GM18861 (cell line): Measurements from ENCODE around the gene PI4K2B.
"Not testable (repeated sequence)": the region's sequence is repeated elsewhere in the genome, so short reads cannot be mapped to it uniquely, and the experiment has no call there.

ENCODE experiments used
- ATAC-seq: cut with Tn5 transposase; IDR thresholded peaks from one replicate; pipeline ENCODE4 v1.9.1; 2021; ENCODE audit not compliant: unreplicated experiment

PI4K2B gene

DNA sequence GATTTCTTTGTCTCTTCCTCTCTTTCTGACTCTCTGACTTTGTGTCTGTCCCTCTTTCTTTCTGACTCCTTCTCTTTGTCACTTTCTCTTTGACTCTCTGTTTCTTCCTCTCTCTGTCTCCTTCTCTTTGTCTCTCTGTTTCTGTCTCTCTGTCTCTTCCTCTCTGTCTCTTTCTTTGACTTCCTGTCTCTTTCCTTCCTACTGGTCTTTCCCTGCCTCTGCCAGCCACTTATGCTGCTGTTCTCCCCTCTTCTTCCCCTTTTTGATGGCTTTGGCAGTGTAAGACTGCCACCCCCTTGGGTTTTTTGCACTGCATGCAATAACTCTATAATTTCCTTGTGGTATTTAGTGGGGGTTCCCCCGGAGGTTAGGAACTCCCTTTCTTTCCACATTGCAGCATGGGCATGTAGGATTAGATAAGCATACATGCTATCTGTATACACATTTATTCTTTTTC is 6.9 kb downstream of the PI4K2B start:
- not testable (repeated sequence) for ATAC-seq

DNA sequence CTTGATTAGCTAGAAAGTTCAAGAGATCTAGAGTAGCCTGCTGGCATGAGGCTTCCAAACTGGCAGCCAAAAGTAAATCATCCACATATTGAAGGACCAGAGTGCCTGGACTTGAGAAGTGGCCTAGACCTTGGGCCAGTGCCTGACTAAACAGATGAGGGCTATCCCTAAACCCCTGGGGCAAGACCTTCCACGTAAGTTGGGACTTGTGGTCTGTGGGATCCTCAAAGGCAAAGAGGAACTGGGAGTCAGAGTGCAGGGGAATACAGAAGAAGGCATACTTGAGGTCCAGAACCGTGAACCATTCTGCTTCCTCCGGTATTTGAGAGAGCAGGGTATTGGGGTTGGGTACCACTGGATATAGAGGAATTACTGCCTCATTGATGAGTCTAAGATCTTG is 8.4 kb downstream of the PI4K2B start:
- not testable (repeated sequence) for ATAC-seq

DNA sequence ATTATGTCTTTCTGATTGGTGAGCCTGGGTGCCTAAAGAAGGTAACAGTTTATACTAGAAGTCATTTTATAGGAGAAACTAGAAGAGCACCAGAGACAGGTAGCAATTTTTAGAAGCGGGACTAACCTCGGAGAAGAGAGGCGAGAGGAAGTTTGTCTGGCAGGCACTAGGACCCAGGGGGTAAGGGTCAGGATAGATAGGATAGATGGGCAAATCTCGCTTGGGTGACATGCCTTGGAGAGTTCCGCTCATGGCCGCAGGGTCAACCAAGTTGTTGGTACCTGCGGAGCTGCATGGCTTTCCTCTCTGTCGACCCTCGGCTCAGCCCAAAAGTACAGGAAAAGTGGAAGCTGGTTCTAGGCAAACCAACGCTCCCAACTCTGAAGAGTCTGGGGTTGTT is 11.3 kb downstream of the PI4K2B start:
- ATAC-seq = no peak

DNA sequence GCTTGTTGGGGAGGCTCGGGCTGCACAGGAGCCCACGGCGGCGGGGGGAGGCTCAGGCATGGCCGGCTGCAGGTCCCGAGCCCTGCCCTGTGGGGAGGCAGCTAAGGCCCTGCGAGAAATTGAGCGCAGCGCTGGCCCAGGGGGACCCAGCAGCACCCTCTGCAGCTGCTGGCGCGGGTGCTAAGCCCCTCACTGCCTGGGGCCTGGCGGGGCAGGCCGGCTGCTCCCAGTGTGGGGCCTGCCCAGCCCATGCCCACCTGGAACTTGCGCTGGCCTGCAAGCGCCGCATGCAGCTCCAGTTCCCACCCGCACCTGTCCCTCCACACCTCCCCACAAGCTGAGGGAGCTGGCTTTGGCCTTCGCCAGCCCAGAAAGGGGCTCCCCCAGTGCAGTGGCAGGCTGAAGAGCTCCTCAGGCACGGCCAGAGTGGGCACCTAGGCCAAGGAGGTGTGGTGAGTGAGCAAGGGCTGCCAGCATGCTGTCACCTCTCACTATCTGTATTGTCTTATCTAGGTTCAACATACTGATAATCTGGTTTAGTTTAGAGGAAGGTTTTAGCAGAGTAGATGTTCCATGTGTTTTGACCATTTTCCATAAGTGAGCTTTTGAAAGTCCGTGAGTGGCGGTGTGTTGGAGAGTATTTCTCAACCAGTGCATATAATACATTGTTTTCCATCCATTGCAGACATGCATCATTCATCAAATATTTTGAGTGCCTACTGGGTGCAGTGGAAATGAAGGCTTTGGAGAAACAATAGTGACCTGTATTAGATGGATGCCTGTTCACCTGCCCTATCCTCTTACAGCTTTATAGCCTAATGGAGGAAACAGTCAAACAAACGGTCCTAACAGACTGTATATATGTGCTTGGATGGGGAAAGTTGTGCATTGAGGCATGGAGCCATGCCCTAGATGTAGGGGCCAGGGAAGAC is 13.1 kb downstream of the PI4K2B start:
- ATAC-seq = no peak

DNA sequence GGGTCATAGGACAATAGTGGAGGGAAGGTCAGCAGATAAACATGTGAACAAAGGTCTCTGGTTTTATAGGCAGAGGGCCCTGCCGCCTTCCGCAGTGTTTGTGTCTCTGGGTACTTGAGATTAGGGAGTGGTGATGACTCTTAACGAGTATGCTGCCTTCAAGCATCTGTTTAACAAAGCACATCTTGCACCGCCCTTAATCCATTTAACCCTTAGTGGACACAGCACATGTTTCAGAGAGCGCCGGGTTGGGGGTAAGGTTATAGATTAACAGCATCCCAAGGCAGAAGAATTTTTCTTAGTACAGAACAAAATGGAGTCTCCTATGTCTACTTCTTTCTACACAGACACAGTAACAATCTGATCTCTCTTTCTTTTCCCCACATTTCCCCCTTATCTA is 15.0 kb downstream of the PI4K2B start:
- ATAC-seq = not testable (repeated sequence)

DNA sequence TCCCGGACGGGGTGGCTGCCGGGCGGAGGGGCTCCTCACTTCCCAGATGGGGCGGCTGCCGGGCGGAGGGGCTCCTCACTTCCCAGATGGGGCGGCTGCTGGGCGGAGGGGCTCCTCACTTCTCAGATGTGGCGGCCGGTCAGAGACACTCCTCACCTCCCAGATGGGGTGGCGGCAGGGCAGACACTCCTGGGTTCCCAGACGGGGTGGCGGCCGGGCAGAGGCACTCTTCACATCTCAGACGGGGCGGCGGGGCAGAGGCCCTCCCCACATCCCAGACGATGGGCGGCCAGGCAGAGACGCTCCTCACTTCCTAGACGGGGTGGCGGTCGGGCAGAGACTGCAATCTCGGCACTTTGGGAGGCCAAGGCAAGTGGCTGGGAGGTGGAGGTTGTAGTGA is 15.7 kb downstream of the PI4K2B start:
- not testable (repeated sequence) for ATAC-seq

DNA sequence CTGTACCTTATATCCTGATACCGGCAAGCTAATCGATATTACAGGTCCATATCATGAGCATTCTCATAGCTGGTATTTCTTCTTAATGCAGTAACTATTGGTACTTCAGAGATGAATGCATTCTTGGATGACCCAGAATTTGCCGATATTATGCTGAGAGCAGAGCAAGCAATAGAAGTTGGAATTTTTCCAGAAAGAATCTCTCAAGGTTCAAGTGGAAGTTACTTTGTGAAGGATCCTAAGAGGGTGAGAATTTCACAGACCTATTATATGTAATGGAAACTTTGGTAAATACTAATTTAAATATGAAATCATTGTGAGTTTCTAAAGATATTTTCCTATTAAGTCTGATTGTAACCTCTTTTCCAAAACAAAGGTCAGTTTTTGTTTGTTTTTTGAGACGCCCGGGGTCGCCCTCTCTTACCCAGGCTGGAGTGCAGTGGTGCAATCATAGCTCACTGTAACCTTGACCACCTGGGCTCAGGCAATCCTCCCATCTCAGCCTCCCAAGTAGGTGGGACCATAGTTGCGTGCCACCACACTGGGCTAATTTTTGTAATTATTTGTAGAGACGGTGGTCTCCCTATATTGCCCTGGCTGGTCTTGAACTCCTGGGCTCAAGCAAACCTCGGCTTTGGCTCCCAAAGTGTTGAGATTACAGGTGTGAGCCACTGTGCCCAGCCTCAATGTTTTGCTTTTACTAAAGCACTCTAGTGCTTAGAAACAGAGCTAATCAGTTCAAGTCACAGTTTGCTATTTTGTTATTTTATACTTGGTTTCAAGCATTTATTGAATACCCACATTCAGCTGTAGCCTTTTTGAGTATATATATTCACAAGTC is 18.6 kb downstream of the PI4K2B start:
- no peak for ATAC-seq

DNA sequence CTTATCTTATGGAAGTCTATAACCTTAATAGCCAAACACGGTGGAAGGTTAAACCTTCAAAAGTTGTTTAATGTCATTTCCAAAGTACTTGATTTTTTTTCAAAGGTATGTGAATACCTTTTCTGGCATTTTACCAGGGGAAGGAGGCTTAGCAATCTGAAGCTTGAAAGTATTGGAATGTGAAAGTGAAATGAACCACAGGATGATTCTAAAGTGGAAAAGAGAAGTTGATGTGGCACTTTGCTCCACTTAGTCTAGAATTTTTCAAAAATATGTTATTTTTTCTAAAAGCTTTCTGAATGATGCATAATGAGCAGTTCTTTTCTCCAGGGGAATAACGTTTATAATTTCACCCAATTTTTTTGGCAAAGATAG is 19.2 kb downstream of the PI4K2B start:
- ATAC-seq = no peak

DNA sequence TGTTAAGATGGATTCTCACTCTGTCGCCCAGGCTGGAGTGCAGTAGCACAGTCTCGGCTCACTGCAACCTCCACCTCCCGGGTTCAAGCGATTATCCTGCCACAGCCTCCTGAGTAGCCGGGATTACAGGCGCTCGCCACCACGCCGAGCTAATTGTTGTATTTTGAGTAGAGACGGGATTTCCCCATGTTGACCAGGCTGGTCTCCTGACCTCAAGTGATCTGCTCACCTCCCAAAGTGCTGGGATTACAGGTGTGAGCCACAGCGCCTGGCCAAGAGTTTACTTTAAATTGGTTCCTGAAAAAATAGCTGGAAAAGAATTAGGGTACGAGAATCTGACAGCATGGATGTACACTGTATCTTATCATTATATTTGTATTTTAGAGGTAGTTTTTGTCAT is 20.0 kb downstream of the PI4K2B start:
- ATAC-seq = not testable (repeated sequence)

DNA sequence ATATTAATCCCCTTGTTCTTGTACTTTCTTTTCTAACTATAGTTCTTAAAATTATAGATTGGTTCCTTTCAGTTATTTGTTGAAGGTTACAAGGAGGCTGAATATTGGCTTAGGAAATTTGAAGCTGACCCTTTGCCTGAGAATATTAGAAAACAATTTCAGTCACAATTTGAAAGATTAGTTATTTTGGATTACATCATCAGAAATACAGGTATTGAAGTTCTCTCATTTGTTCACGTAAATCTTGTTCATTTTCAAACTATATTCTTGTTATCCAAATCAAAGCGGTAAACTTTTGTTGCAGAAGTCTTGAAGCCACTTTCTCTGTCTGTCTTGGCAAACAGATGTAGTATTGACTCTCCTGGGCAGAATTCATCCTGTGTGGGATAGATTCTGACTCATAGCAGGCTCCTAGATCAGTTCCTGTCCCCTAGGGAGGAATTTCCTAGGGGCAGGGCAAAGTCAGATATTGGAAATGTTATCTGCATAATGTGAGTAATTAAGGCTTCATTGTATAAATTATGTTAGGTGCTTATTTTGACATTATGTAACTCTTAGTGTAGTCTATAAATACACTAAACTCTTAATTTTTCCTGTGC is 25.2 kb downstream of the PI4K2B start:
- ATAC-seq = no peak

DNA sequence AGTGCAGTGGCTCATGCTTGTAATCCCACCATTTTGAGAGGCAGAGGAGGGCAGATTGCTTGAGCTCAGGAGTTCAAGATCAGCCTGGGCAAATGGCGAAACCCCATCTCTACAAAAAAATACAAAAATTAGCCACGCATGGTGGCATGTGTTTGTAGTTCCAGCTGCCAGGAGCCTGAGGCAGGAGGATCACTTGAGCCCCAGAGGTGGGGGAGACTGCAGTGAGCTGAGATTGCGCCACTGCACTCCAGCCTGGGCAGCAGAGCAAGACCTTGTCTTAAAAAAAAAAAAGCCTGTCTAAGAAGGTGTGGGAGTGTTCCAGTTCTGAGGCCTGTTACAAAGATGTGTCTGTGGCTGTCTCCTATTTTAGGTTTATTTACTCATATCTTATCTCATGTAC is 38.0 kb downstream of the PI4K2B start:
- ATAC-seq = no peak

DNA sequence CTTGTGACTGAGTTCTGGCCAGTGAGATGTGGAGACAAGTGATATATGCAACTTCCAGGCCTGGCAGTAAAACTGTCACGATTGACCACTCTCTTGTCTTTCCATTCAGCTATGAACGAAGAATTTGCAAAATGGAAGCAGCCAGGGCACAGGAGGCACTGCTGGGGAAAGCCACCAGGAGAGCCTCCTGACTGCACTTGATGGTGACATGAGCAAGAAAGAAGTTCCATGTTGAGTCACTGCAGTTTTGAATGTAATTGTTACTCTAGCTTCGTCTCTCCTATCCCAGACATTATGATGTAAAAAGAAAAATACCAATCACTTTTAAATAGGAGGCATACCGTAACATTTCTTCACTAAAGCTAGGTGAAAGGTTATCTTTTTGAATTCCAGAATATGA is 46.4 kb downstream of the PI4K2B start:
- ATAC-seq = no peak

DNA sequence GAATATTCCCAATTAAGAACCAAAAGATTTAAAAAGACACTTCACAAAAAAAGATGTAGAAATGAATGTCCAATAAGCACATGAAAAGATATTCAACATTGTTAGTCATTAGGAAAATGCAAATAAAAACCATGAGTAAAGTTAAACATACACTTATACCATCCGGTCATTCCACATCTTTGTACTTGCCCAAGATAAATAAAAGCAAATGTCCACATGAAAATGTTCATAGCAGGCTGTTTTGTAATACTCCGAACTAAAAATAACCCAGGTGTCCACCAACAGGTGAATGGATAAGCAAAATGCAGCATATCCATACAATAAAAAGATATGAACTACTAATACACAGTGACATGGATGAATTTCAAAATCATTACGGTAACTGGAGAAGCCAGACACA is 50.1 kb downstream of the PI4K2B start:
- no peak for ATAC-seq

DNA sequence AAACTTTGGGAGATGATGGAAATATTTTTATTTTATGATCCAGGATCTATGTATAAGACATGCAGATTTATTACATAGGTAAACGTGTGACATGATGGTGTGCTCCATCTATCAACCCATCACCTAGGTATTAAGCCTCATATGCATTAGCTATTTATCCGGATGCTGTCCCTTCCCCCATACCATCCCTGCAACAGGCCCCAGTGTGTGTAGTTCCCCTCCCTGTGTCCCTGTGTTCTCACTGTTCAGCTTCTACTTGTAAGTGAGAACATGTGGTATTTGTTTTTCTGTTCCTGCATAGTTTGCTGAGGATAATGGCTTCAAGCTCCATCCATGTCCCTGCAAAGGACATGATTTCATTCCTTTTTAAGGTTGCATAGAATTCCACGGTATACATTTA is 50.6 kb downstream of the PI4K2B start:
- ATAC-seq = no peak

DNA sequence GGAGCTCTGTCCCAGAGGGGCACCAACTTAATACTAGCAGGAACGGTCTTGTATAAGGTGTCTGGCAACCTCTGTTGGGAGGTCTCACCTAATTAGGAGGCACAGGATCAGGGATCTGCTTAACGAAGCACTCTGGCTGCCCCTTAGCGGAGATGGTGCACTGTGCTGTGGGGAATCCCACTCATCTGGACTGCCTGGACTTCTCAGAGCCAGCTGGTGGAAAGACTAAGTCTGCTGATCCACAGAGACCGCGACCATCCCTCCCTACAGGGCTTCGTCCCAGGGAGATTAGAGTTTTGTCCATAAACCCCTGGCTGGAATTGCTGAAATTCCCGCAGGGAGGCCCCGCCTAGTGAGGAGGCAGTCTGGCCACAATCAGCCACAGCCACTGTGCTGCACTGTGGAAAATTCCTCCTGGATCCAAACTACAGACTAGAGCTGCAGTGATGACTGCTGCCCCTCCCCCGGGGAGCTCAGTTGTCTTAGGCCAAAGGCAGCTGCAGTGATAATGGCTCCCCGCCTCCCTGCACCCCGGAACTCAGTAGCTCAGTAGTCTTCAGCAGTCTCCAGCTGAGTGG is 56.7 kb downstream of the PI4K2B start:
- no peak for ATAC-seq

DNA sequence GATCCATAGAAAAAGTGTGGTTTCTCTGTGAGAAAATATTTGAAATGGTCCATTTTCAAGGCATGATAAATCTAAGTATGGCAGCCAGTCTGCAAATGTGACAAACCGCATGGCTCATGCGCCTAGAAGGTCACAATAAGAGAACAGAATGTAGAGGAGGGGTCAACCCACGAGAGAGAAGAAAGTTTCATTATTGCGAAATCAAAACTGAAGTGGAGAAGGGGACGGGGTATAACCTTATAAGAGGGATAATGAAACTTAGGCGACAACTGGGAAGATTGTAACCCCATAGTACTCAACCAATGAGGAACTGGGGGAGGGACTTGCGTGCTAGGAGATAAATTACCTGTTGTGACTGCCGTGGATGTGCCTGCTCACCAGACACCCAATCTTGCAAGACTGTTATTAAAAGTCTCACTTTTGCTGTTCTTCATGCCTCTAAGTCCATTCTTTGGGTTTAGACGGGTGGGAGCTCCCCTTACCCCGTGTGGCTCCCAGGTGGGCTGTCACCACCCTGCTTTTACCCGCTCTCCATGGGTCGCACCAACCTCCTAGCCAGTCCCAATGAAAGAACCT is 57.4 kb downstream of the PI4K2B start:
- ATAC-seq = no peak

DNA sequence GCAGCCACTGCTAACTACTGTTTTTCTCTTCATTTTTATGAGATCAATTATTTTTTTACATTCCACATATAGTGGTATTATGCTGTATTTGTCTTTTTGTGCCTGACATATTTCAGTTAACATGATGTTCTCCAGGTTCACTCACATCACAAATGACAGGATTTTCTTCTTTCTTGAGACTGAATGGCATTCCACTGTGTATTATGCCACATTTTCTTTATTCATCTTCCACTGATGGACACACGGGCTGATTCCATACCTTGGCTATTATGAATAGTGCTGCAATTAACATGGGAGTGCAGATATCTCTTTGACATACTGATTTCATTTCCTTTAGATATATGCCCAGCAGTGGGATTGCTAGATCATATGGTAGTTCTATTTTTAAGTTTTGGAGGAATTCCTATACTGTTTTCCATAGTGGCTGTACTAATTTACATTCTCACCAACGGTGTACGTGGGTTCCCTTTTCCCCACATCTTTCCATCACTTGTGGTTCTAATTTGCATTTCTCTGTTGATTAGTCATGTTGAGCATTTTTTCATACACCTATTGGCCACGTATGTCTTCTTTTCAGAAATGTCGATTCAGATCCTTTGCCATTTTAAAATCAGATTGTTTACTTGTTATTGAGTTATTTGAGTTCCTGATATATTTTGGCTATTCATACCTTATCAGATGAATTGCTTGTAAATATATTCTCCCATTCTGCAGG is 63.9 kb downstream of the PI4K2B start:
- no peak for ATAC-seq

DNA sequence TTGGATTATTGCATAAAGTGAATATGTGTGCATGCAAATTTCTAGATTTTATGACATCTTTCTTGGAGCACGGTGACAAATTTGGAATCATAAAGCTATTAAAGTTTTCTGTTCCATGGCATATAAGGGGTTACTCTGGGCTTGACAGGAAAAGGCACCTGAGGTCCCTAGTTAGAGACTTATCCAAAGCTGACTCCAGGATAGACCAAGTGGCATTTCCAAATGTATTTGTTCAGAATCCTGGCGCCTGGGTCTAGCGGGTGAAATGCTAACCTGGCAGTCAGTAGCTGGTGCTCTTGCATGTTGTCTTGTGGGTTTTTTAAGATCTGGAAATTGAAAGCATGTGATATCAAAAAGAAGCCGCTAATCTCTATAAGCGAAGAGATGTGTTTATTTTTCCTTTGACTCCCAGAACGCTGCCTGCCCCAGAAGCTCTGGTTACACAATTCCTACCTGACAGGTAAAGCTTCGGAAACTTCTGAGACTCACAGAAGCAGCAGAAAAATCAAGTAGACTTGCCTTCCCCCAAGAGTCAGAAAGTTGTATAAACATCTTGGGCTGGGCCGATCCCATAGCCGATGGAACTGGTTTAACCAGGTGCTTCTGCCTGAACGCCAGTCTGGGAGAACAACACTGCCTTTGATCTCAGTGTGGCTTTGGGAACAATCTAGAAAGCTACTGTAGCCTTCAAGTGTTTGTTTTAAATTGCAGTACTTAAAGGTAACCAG is 65.8 kb downstream of the PI4K2B start:
- ATAC-seq = no peak

DNA sequence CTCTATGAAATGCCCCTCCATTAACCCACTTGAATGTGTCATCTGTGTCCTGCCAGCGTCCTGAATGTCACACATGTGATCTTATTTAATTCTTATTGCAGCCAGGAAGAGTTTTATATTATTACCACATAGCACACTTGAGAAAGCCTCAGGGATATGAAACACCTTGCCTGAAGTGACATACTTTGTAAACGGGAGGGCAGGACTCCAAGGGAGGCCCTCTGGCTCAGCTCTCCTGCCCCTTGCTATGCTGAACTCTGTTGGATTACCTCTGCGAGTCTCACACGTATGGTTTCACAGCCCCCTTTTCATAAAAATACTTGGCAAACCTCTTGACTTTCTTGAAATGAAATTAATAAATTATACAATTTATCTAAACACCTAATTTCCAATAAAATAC is 67.6 kb downstream of the PI4K2B start:
- ATAC-seq = no peak

DNA sequence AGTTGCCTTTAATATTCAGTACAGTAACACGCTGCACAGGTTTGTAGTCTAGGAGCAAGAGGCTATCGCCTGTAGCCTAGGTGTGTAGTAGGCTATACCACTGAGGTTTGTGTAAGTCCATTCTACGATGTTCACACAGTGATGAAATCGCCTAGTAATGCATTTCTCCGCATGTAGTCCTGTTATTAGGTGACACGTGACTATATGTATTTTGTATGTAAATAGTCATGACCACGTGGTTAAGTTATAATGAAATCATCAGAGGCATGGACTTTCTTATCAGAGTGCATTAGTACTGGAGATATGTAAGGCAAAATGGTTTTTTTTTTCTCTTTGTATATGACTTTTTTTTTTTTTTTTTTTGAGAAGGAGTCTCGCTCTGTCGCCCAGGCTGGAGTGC is 68.8 kb downstream of the PI4K2B start:
- no peak for ATAC-seq
